ENCODE measurements around the gene DGKG. TPM values are rescaled to one million over a fixed set of nuclear protein-coding genes. Genes with fewer than 3 reads are reported as not detected.

DGKG gene
- total and polyA plus RNA-seq, 3 donors from 2014 or later, result 0.68 to 1.2 (median 1.1) TPM

- Histone ChIP-seq H3K4me1 (no peaks in the 10 kb centered on the region), H3K27ac (no peak overlapping the region), H3K4me3 (no peak overlapping the region), H3K36me3 (ENCODE audit: low read depth, missing control alignments) (no peaks in the 10 kb centered on the region), H3K27me3 (no peaks in the 10 kb centered on the region), H3K9me3 (no peaks in the 10 kb centered on the region)
- DNase-seq, result no peak
- TF ChIP-seq POLR2A (IDR thresholded peaks at IDR 0.05), result no peak
- TF ChIP-seq CTCF (IDR thresholded peaks at IDR 0.05), result no peak
- intact Hi-C loops (cut with DNase I; ENCODE audit: low total_unique reads), result no loop called here
- 81% methylated on average over 6 of the region's 6 CpGs for WGBS, 2 donors
These were observed 31.1 kb downstream of the DGKG start for GRCh38 chr3:186330772-186331460.

GRCh38 chr3:186329589-186329988 lies 32.4 kb downstream of the DGKG start:
- intact Hi-C loops (cut with DNase I; ENCODE audit: low total_unique reads), result no loop called here
- Histone ChIP-seq H3K4me3 (no peak overlapping the region), H3K27me3 (no peaks in the 10 kb centered on the region), H3K36me3 (ENCODE audit: low read depth, missing control alignments) (no peaks in the 10 kb centered on the region), H3K4me1 (no peaks in the 10 kb centered on the region), H3K9me3 (no peaks in the 10 kb centered on the region), H3K27ac (no peak overlapping the region)
- TF ChIP-seq POLR2A (IDR thresholded peaks at IDR 0.05) (no peak), CTCF (IDR thresholded peaks at IDR 0.05) (no peak)
- no peak for DNase-seq
- WGBS, 2 donors, result 71 to 89% methylated on average over 1 of the region's 1 CpG

GRCh38 chr3:186327912-186328487 lies 34.0 kb downstream of the DGKG start:
- no peaks in the 10 kb centered on the region for H3K36me3 ChIP-seq (ENCODE audit: low read depth, missing control alignments)
- no peaks in the 10 kb centered on the region for H3K27me3 ChIP-seq
- TF ChIP-seq POLR2A (IDR thresholded peaks at IDR 0.05), result no peak
- no peak for TF ChIP-seq CTCF (IDR thresholded peaks at IDR 0.05)
- WGBS, 2 donors, result 85 to 90% methylated on average over 2 of the region's 2 CpGs
- intact Hi-C loops (cut with DNase I; ENCODE audit: low total_unique reads), result no loop called here
- H3K4me1 ChIP-seq, result no peaks in the 10 kb centered on the region
- no peak overlapping the region for H3K4me3 ChIP-seq
- H3K9me3 ChIP-seq, result no peaks in the 10 kb centered on the region
- DNase-seq, result no peak
- no peak overlapping the region for H3K27ac ChIP-seq

- H3K27me3 ChIP-seq, result no peaks in the 10 kb centered on the region
- no peak for DNase-seq
- intact Hi-C loops (cut with DNase I; ENCODE audit: low total_unique reads), result no loop called here
- H3K4me1 ChIP-seq, result no peaks in the 10 kb centered on the region
- H3K27ac ChIP-seq, result no peak overlapping the region
- H3K9me3 ChIP-seq, result no peaks in the 10 kb centered on the region
- TF ChIP-seq CTCF (IDR thresholded peaks at IDR 0.05) (no peak), POLR2A (IDR thresholded peaks at IDR 0.05) (no peak)
- 64 to 65% methylated on average over 5 of the region's 5 CpGs for WGBS, 2 donors
- no peaks in the 10 kb centered on the region for H3K36me3 ChIP-seq (ENCODE audit: low read depth, missing control alignments)
- no peak overlapping the region for H3K4me3 ChIP-seq
These were observed 39.3 kb downstream of the DGKG start for GRCh38 chr3:186322761-186323160.

GRCh38 chr3:186321746-186322145 lies 40.3 kb downstream of the DGKG start:
- no peak for DNase-seq
- intact Hi-C loops (cut with DNase I; ENCODE audit: low total_unique reads), result no loop called here
- Histone ChIP-seq H3K27ac (no peak overlapping the region), H3K4me1 (no peaks in the 10 kb centered on the region), H3K4me3 (no peak overlapping the region), H3K9me3 (no peaks in the 10 kb centered on the region), H3K27me3 (no peaks in the 10 kb centered on the region), H3K36me3 (ENCODE audit: low read depth, missing control alignments) (no peaks in the 10 kb centered on the region)
- WGBS, 2 donors, result 48 to 56% methylated on average over 3 of the region's 3 CpGs
- TF ChIP-seq CTCF (IDR thresholded peaks at IDR 0.05) (no peak), POLR2A (IDR thresholded peaks at IDR 0.05) (no peak)

Data from testis (tissue), 3 donors.